HCT116 (cell line): ENCODE results near the gene ABTB2. TPM values are rescaled to one million over a fixed set of nuclear protein-coding genes. Genes with fewer than 3 reads are reported as not detected.
A peak's percentile ranks its signal among the peaks of the same experiment; 100 is the strongest.

Experiments
- ATAC-seq: fragments of 200-7000 bp; cut with Tn5 transposase; 2 replicates; pipeline ENCODE4 v1.9.1; 2020; ENCODE audit warnings: mild to moderate bottlenecking, moderate library complexity
- BruUV-seq: library from RNA; stranded (reverse); fragments of 400-500 nt; replicated peaks from 2 replicates; lab custom pipeline; 2021; lab: Mats Ljungman, UMichigan
- CTCF ChIA-PET: fragments of 300-600 bp; sonication (Branson Sonifier 250); formaldehyde crosslinking; loops from one replicate; lab custom pipeline; 2021; ENCODE audit warnings: antibody characterized with exemption; lab: Charles Lee
- POLR2A ChIA-PET: fragments of 300-600, 350-600 bp; sonication (Branson Sonifier 250); formaldehyde crosslinking; loops from one replicate; lab custom pipeline; 2021; ENCODE audit warnings: antibody characterized with exemption; lab: Charles Lee
- RAD21 ChIA-PET, 2 experiments: fragments of 300-600 bp; sonication (Branson Sonifier 250); formaldehyde crosslinking; loops; one replicate each; lab custom pipeline; 2023; ENCODE audit warnings: low total read pairs in 2 of 2; ENCODE audit not compliant: uncharacterized antibody in 2 of 2, unreplicated experiment in 2 of 2, low non-redundant PET in 1 of 2; lab: Charles Lee
- DNase-seq: peaks from one replicate; pipeline ENCODE4 v3.0.0-alpha.2; 2010; ENCODE audit warnings: low read depth, low spot score
- H2AFZ ChIP-seq: fragments of 200-600 bp; shearing (Covaris generic), sonication (generic); 2 replicates; pipeline ENCODE4 v1.6.1; 2017; ENCODE audit warnings: low read depth, mixed run types, mixed read lengths, antibody characterized with exemption, low read length; ENCODE audit not compliant: poor library complexity, severe bottlenecking
- H3K27ac ChIP-seq: 2 replicates; pipeline ENCODE4 v1.5.1; 2012; ENCODE audit warnings: low read depth, low read length
- H3K27me3 ChIP-seq: fragments of 200-600 bp; sonication (generic); 2 replicates; pipeline ENCODE4 v1.6.1; 2016; ENCODE audit warnings: mixed run types, low read length, mixed read lengths; ENCODE audit not compliant: insufficient read depth
- H3K36me3 ChIP-seq, 2 experiments: fragments of 200-500 bp in 1 of 2; fragments of 200-600 bp in 1 of 2; sonication (Bioruptor generic) in 1 of 2; sonication (generic) in 1 of 2; 2 replicates each; pipeline versions ENCODE4 v1.5.1 to v1.6.1; 2014 to 2016; ENCODE audit warnings: low read length in 2 of 2, inconsistent platforms in 1 of 2, mixed read lengths in 1 of 2, mixed run types in 1 of 2; ENCODE audit not compliant: insufficient read depth in 2 of 2, control insufficient read depth in 1 of 2
- H3K4me1 ChIP-seq, 2 experiments: fragments of 200-600 bp in 1 of 2; sonication (generic) in 1 of 2; 2 replicates each; pipeline versions ENCODE4 v1.5.1 to v1.6.1; 2012 to 2017; ENCODE audit warnings: low read length in 2 of 2, inconsistent platforms in 1 of 2, mild to moderate bottlenecking in 1 of 2, mixed read lengths in 1 of 2, mixed run types in 1 of 2, moderate library complexity in 1 of 2; ENCODE audit not compliant: insufficient read depth in 2 of 2, control insufficient read depth in 1 of 2
- H3K4me2 ChIP-seq: fragments of 200-600 bp; sonication (generic); 2 replicates; pipeline ENCODE4 v1.6.1; 2017; ENCODE audit warnings: mixed run types, low read length, mixed read lengths
- H3K4me3 ChIP-seq, 2 experiments: fragments of 200-600 bp in 1 of 2; sonication (generic) in 1 of 2; replicated peaks in 1 of 2; 2 replicates each; pipeline ENCODE4 v1.5.1; 2011 to 2016; ENCODE audit warnings: low read length in 2 of 2, control low read depth in 1 of 2, low read depth in 1 of 2, mild to moderate bottlenecking in 1 of 2, mixed read lengths in 1 of 2, mixed run types in 1 of 2
- H3K79me2 ChIP-seq: fragments of 200-600 bp; sonication (generic); 2 replicates; pipeline ENCODE4 v1.6.1; 2017; ENCODE audit warnings: mild to moderate bottlenecking, mixed run types, low read length, moderate library complexity, mixed read lengths; ENCODE audit not compliant: insufficient read depth
- H3K9ac ChIP-seq: fragments of 200-600 bp; sonication (generic); 2 replicates; pipeline ENCODE4 v1.6.1; 2016; ENCODE audit warnings: low read length, mixed read lengths
- H3K9me2 ChIP-seq: fragments of 200-600 bp; sonication (generic), shearing (Covaris generic); 2 replicates; pipeline ENCODE4 v1.6.1; 2017; ENCODE audit warnings: mixed run types, mild to moderate bottlenecking, moderate library complexity; ENCODE audit not compliant: insufficient read depth
- H3K9me3 ChIP-seq, 2 experiments: fragments of 200-500 bp in 1 of 2; fragments of 200-600 bp in 1 of 2; sonication (Bioruptor generic) in 1 of 2; sonication (generic) in 1 of 2; 2 replicates each; pipeline ENCODE4 v1.6.1; 2014 to 2017; ENCODE audit warnings: low read length in 2 of 2, mixed read lengths in 2 of 2, inconsistent platforms in 1 of 2, low read depth in 1 of 2, mild to moderate bottlenecking in 1 of 2, mixed run types in 1 of 2, moderate library complexity in 1 of 2; ENCODE audit not compliant: control insufficient read depth in 1 of 2, insufficient read depth in 1 of 2
- H4K20me1 ChIP-seq: fragments of 200-600 bp; sonication (generic), shearing (Covaris generic); 2 replicates; pipeline ENCODE4 v1.6.1; 2017; ENCODE audit warnings: mixed run types, mild to moderate bottlenecking, moderate library complexity; ENCODE audit not compliant: insufficient read depth
- ATF3 ChIP-seq: IDR thresholded peaks from 2 replicates; pipeline ENCODE4 v1.6.1; 2012
- CBX3 ChIP-seq: IDR thresholded peaks from 2 replicates; pipeline ENCODE4 v1.6.1; 2012; ENCODE audit warnings: low read depth
- CEBPB ChIP-seq: IDR thresholded peaks from 2 replicates; pipeline ENCODE4 v1.6.1; 2012; ENCODE audit warnings: low read depth
- CTCF ChIP-seq, 3 experiments: fragments of 200-600 bp in 1 of 3; sonication (generic) in 1 of 3; IDR thresholded peaks in 2 of 3; conservative IDR thresholded peaks in 1 of 3; 2 replicates each; pipeline ENCODE4 v1.5.1; 2012 to 2017; ENCODE audit warnings: low read depth in 2 of 3, low read length in 2 of 3, antibody characterized with exemption in 1 of 3, borderline replicate concordance in 1 of 3, control low read depth in 1 of 3, mild to moderate bottlenecking in 1 of 3, mixed read lengths in 1 of 3, mixed run types in 1 of 3, moderate library complexity in 1 of 3; ENCODE audit not compliant: insufficient read depth in 1 of 3
- EGR1 ChIP-seq: IDR thresholded peaks from 2 replicates; pipeline ENCODE4 v1.6.1; 2012; ENCODE audit warnings: low read depth
- ELF1 ChIP-seq: IDR thresholded peaks from 2 replicates; pipeline ENCODE4 v1.6.1; 2012; ENCODE audit warnings: low read depth, borderline replicate concordance
- EZH2 ChIP-seq: fragments of 200-600 bp; sonication (generic); IDR thresholded peaks from 2 replicates; pipeline ENCODE4 v1.6.1; 2017; ENCODE audit warnings: antibody characterized with exemption, mixed run types
- FOSL1 ChIP-seq: IDR thresholded peaks from 2 replicates; pipeline ENCODE4 v1.6.1; 2012; ENCODE audit warnings: low read depth
- JUND ChIP-seq: IDR thresholded peaks from 2 replicates; pipeline ENCODE4 v1.6.1; 2012
- MAX ChIP-seq: IDR thresholded peaks from 2 replicates; pipeline ENCODE4 v1.6.1; 2012
- POLR2A ChIP-seq: IDR thresholded peaks from 2 replicates; pipeline ENCODE4 v1.7.0; 2011; ENCODE audit warnings: borderline replicate concordance; ENCODE audit not compliant: insufficient read depth, insufficient read length; ENCODE audit errors: extremely low read depth
- POLR2AphosphoS5 ChIP-seq: IDR thresholded peaks from 2 replicates; pipeline ENCODE4 v1.6.1; 2011; ENCODE audit warnings: mild to moderate bottlenecking, low read depth, low read length, moderate library complexity
- REST ChIP-seq: IDR thresholded peaks from 2 replicates; pipeline ENCODE4 v1.6.1; 2012; ENCODE audit warnings: low read depth
- SIN3A ChIP-seq: IDR thresholded peaks from 2 replicates; pipeline ENCODE4 v1.6.1; 2012; ENCODE audit warnings: low read depth
- SP1 ChIP-seq: IDR thresholded peaks from 2 replicates; pipeline ENCODE4 v1.6.1; 2012; ENCODE audit warnings: low read depth
- SRF ChIP-seq: IDR thresholded peaks from 2 replicates; pipeline ENCODE4 v1.6.1; 2012; ENCODE audit warnings: low read depth
- YY1 ChIP-seq: IDR thresholded peaks from 2 replicates; pipeline ENCODE4 v1.6.1; 2011; ENCODE audit warnings: low read length, low read depth, moderate library complexity, mild to moderate bottlenecking; ENCODE audit not compliant: insufficient replicate concordance; ENCODE audit errors: extremely low read depth
- ZNF274 ChIP-seq: fragments of 200-500 bp; sonication (Bioruptor generic); IDR thresholded peaks from 2 replicates; pipeline ENCODE4 v1.6.1; 2014; ENCODE audit warnings: mild to moderate bottlenecking, low read depth, low read length, inconsistent platforms
- intact Hi-C: fragments of 100-400 bp; cut with micrococcal nuclease; formaldehyde crosslinking; loops from 2 replicates; pipeline ENCODE4 v1.10.0; 2022
- total RNA-seq: library from RNA; stranded (reverse); gene quantifications from one replicate; pipeline ENCODE4 v1.2.1, GENCODE V29; 2021; ENCODE audit not compliant: unreplicated experiment

Gene ABTB2
- total RNA-seq, 1 experiment from 2014 or later = 6.8 TPM

- Histone ChIP-seq H3K9me3 (no peaks in the 10 kb centered on the region), H3K27me3 (no peaks in the 10 kb centered on the region), H3K4me1 (no peaks in the 10 kb centered on the region), H3K36me3 (peaks cover 28 to 31% of the 10 kb centered on the region in 2 experiments), H3K79me2 (peaks cover 5% of the 10 kb centered on the region; the same call in 1 of the 2 replicates), H3K9me2 (no peaks in the 10 kb centered on the region), H4K20me1 (no peaks in the 10 kb centered on the region), H2AFZ (no peak overlapping the region), H3K4me2 (no peak overlapping the region), H3K9ac (no peak overlapping the region), H3K4me3 (no peak overlapping the region), H3K27ac (no peak overlapping the region)
- intact Hi-C loops = no loop called here
- CTCF ChIA-PET = no interaction called here
- POLR2A ChIA-PET = no interaction called here
- no peak for DNase-seq
- no peak for TF ChIP-seq SP1
- TF ChIP-seq ATF3 = no peak
- TF ChIP-seq REST = no peak
- TF ChIP-seq EGR1 = no peak
- no peak for TF ChIP-seq JUND
- TF ChIP-seq YY1 = no peak
- TF ChIP-seq CBX3 = no peak
- no peak for TF ChIP-seq CTCF (IDR thresholded peaks at IDR 0.05 in 2 of 3, conservative IDR thresholded peaks at IDR 0.05 in 1 of 3; ENCODE audit: borderline replicate concordance in 1 of 3, insufficient read depth in 1 of 3, low read depth in 2 of 3, low read length in 2 of 3)
- no peak for TF ChIP-seq SRF
- TF ChIP-seq POLR2AphosphoS5 = no peak
- TF ChIP-seq SIN3A = no peak
- TF ChIP-seq POLR2A = no peak
- no peak for TF ChIP-seq MAX
- no peak for TF ChIP-seq CEBPB
- TF ChIP-seq ZNF274 = no peak
- TF ChIP-seq FOSL1 = no peak
- no peak for TF ChIP-seq EZH2
- TF ChIP-seq ELF1 = no peak
- ATAC-seq = no peak
- TSS peak; percentile 45 for BruUV-seq
- RAD21 ChIA-PET = no interaction called here
Measured at GRCh38 chr11:34151166-34151565, 206.6 kb downstream of the ABTB2 start.
